ENCODE measurements around the gene MAN2C1. TPM values are rescaled to one million over a fixed set of nuclear protein-coding genes. Genes with fewer than 3 reads are reported as not detected.
A peak's percentile ranks its signal among the peaks of the same experiment; 100 is the strongest.

Gene MAN2C1
- total and polyA plus RNA-seq, 9 of the 15 experiments (the other 6 are each of a cell fraction or from before 2014, with no cell fraction given) = 2.0 to 141 (median 39.9) TPM

GRCh38 chr15:75335705-75336355, 32.6 kb downstream of the MAN2C1 start, which contains the start of gene COMMD4 (continued):
- no peak for TF ChIP-seq ZNF398 (CRISPR knock-in tag; IDR thresholded peaks at IDR 0.05)
- no peak for TF ChIP-seq WHSC1 (IDR thresholded peaks at IDR 0.05; ENCODE audit: low read length)
- TF ChIP-seq PREB (CRISPR knock-in tag; IDR thresholded peaks at IDR 0.05) = no peak
- no peak for TF ChIP-seq GTF2F1 (IDR thresholded peaks at IDR 0.05; ENCODE audit: low read depth, low read length)
- no peak for TF ChIP-seq HMGXB4 (CRISPR knock-in tag; IDR thresholded peaks at IDR 0.05)
- TF ChIP-seq ZNF511 (CRISPR knock-in tag; IDR thresholded peaks at IDR 0.05) = peak; percentile 52; the same call in 1 of the 2 replicates
- no peak for TF ChIP-seq KDM2B (CRISPR knock-in tag; IDR thresholded peaks at IDR 0.05)
- peak; percentile 58; the same call in 1 of the 2 replicates for TF ChIP-seq DMBX1 (CRISPR knock-in tag; IDR thresholded peaks at IDR 0.05; ENCODE audit: borderline replicate concordance)
- peak; percentile 75 for TF ChIP-seq DIDO1 (tag; IDR thresholded peaks at IDR 0.05; ENCODE audit: low read depth)
- TF ChIP-seq PPARD (CRISPR knock-in tag; IDR thresholded peaks at IDR 0.05) = no peak
- TF ChIP-seq TCFL5 (CRISPR knock-in tag; conservative IDR thresholded peaks at IDR 0.05) = no peak
- TF ChIP-seq MTA1 (IDR thresholded peaks at IDR 0.05; ENCODE audit: borderline replicate concordance) = no peak
- no peak for TF ChIP-seq ZKSCAN8 (CRISPR knock-in tag; IDR thresholded peaks at IDR 0.05)
- TF ChIP-seq ZNF217 (CRISPR knock-in tag; IDR thresholded peaks at IDR 0.05) = no peak
- TF ChIP-seq ZFP30 (CRISPR knock-in tag; IDR thresholded peaks at IDR 0.05; ENCODE audit: borderline replicate concordance) = no peak
- TF ChIP-seq YBX1 (IDR thresholded peaks at IDR 0.05) = no peak
- peak in 1 of 2 experiments; percentile 89; a peak in 1 of 4 replicates for TF ChIP-seq KDM4B (IDR thresholded peaks at IDR 0.05; ENCODE audit: borderline replicate concordance in 2 of 2, low read depth in 1 of 2)
- TF ChIP-seq ATF1 (CRISPR knock-in tag; IDR thresholded peaks at IDR 0.05) = no peak
- TF ChIP-seq ATF1 (tag; IDR thresholded peaks at IDR 0.05) = peak; percentile 61
- TF ChIP-seq MCM3 (IDR thresholded peaks at IDR 0.05) = no peak
- peak; percentile 98 for TF ChIP-seq USF1 (CRISPR knock-in tag; IDR thresholded peaks at IDR 0.05)
- no peak for TF ChIP-seq SREBF2 (CRISPR knock-in tag; IDR thresholded peaks at IDR 0.05)
- TF ChIP-seq ARHGAP35 (IDR thresholded peaks at IDR 0.05; ENCODE audit: partially characterized antibody) = no peak
- TF ChIP-seq CGGBP1 (CRISPR knock-in tag; IDR thresholded peaks at IDR 0.05) = no peak
